Measurements from ENCODE around the gene HMX3.
"Not testable (repeated sequence)": the region's sequence is repeated elsewhere in the genome, so short reads cannot be mapped to it uniquely, and the experiment has no call there.

The HMX3 gene

DNA sequence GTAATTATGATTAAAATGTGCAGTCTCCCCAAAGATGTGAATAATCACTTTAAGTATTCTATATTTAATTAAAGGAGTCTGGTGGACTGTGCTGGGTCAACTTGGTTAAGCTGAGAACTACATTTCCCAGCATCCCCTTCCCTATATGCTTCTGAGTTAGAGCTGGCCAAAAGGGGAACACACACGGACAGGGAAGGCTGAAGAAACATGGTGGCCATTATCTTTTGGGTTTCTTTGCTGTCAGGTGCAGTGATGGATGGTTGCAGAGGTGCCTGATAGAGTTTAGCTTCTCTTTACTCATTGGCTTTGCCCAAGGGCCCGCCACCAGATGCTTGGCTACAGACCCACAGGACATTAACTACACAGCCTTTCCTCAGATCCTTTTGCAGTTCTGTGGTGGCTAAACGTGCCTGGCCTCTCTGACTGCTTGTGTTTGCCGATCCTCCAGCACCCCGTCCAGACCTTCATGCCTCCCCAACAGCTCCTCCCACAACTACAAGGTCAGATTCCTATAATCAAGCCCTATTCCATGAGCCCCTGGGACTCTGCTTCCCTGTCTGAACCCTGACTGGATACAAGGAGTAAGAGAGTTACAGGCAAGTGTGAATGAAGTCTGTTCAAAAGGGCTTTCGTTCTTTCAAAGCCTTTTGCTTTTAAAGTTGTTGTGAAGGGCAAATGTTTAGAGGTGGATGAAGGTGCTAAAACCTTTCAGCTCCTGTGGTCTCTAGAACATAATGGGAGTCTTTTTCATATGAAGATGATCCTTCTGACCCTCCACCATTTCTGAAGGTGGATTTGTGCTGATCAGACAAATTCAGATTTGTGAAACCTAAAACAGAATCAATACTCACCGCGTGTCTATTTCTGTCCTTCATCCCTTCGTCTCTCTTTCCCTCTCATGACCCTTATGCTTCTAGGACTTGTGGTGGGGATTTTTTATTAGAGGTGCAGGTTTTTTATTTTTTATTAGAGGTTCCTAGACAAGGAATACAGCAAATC lies 39.9 kb downstream of the HMX3 start:
- H3K4me1 ChIP-seq (ENCODE audit: control insufficient read depth in 2 of 2, insufficient read depth in 2 of 2, low read length in 2 of 2) = no peaks in the 10 kb centered on the region
- H3K27me3 ChIP-seq (ENCODE audit: control insufficient read depth in 2 of 2, insufficient read depth in 2 of 2, low read length in 2 of 2) = no peaks in the 10 kb centered on the region
- no peak overlapping the region for H3K4me3 ChIP-seq (ENCODE audit: low read length in 2 of 2)
- peaks cover 0 to 3% of the 10 kb centered on the region in 2 donors for H3K36me3 ChIP-seq (ENCODE audit: control insufficient read depth in 2 of 2, insufficient read depth in 2 of 2, low read length in 2 of 2)
- H3K9ac ChIP-seq (ENCODE audit: low read depth in 1 of 2, low read length in 2 of 2) = no peak overlapping the region
- H3K27ac ChIP-seq (ENCODE audit: low read depth in 2 of 2, low read length in 2 of 2) = no peak overlapping the region
- H3K9me3 ChIP-seq (ENCODE audit: control insufficient read depth in 2 of 2, low read length in 2 of 2) = no peaks in the 10 kb centered on the region

DNA sequence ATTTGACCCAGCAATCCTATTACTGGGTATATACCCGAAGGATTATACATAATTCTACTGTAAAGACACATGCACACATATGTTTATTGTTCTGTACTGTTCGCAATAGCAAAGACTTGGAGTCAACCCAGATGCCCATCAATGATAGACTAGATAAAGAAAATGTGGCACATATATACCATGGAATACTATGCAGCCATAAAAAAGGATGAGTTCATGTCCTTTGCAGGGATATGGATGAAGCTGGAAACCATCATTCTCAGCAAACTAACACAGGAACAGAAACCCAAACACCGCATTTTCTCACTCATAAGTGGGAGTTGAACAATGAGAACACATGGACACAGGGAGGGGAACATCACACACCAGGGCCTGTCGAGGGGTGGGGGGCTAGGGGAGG lies 42.6 kb downstream of the HMX3 start:
- not testable (repeated sequence) for H3K36me3 ChIP-seq (ENCODE audit: control insufficient read depth in 2 of 2, insufficient read depth in 2 of 2, low read length in 2 of 2); H3K27ac ChIP-seq (ENCODE audit: low read depth in 2 of 2, low read length in 2 of 2); H3K27me3 ChIP-seq (ENCODE audit: control insufficient read depth in 2 of 2, insufficient read depth in 2 of 2, low read length in 2 of 2); H3K9me3 ChIP-seq (ENCODE audit: control insufficient read depth in 2 of 2, low read length in 2 of 2); H3K9ac ChIP-seq (ENCODE audit: low read depth in 1 of 2, low read length in 2 of 2); H3K4me1 ChIP-seq (ENCODE audit: control insufficient read depth in 2 of 2, insufficient read depth in 2 of 2, low read length in 2 of 2); H3K4me3 ChIP-seq (ENCODE audit: low read length in 2 of 2)

DNA sequence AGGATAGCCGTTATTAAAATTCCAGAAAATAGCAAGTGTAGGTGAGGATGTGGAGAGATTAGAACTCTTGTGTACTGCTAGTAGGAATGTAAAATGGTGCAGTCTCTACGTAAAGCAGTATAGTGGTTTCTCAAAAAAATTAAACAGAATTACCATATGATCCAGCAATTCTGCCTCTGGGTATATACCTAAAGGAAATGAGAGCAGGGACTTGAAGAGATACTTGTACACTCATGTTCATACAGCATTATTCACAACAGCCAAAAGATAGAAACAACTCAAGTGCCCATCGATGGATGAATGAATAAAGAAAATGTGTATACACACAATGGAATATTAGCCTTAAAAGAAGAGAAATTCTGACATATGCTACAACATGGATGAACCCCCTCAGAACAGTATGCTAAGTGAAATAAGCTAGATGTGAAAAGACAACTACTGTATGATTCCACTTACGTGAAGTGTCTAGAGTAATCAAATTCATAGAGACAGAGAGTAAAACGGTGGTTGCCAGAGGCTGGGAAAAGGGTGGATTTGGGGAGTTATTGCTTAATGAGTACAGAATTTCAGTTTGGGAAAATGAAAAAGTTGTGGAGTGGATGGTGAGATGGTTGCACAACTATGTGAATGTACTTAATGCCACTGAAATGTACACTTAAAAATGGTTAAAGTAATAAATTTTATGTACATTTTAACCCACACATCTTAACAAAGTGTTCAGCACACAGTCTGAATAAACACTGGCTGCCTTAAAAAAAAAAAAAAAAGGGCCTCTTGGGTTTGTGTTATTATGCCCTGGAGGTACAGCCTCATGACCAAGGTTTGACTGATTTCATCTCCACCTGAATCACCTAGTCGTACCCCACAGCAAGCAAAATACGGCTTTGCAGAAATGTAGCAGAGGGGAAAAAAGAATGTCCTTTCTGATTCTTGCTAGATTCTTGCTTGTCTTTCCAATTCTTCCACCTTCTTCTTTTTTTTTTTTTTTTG lies 44.6 kb downstream of the HMX3 start:
- no peak overlapping the region for H3K9ac ChIP-seq (ENCODE audit: low read depth in 1 of 2, low read length in 2 of 2)
- no peak overlapping the region for H3K4me3 ChIP-seq (ENCODE audit: low read length in 2 of 2)
- H3K9me3 ChIP-seq (ENCODE audit: control insufficient read depth in 2 of 2, low read length in 2 of 2) = peaks cover 0 to 2% of the 10 kb centered on the region in 2 donors
- no peak overlapping the region for H3K27ac ChIP-seq (ENCODE audit: low read depth in 2 of 2, low read length in 2 of 2)
- H3K4me1 ChIP-seq (ENCODE audit: control insufficient read depth in 2 of 2, insufficient read depth in 2 of 2, low read length in 2 of 2) = no peaks in the 10 kb centered on the region
- H3K27me3 ChIP-seq (ENCODE audit: control insufficient read depth in 2 of 2, insufficient read depth in 2 of 2, low read length in 2 of 2) = no peaks in the 10 kb centered on the region
- no peaks in the 10 kb centered on the region for H3K36me3 ChIP-seq (ENCODE audit: control insufficient read depth in 2 of 2, insufficient read depth in 2 of 2, low read length in 2 of 2)

DNA sequence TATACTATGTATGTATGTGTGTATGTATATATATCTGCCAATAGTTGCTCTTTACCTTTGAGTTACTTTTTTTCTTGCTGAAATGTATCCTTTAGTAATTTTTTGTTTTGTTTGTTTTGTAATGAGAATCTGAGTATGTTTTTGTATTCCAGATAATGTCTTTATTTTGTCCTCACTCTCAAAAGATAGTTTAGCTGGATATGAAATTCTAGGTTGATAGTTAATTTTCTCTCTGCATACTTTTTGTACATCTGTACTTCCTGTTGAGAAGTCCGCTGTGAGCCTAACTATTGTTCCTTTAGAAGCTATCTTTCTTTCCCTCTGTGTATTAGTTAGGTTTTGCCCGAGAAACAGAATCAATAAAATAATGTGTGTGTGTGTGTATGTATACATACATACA lies 48.0 kb downstream of the HMX3 start:
- H3K9me3 ChIP-seq (ENCODE audit: control insufficient read depth in 2 of 2, low read length in 2 of 2) = peaks cover 2 to 3% of the 10 kb centered on the region in 2 donors
- H3K27me3 ChIP-seq (ENCODE audit: control insufficient read depth in 2 of 2, insufficient read depth in 2 of 2, low read length in 2 of 2) = no peaks in the 10 kb centered on the region
- H3K36me3 ChIP-seq (ENCODE audit: control insufficient read depth in 2 of 2, insufficient read depth in 2 of 2, low read length in 2 of 2) = peaks cover 0 to 3% of the 10 kb centered on the region in 2 donors
- H3K4me1 ChIP-seq (ENCODE audit: control insufficient read depth in 2 of 2, insufficient read depth in 2 of 2, low read length in 2 of 2) = no peaks in the 10 kb centered on the region
- no peak overlapping the region for H3K9ac ChIP-seq (ENCODE audit: low read depth in 1 of 2, low read length in 2 of 2)
- no peak overlapping the region for H3K27ac ChIP-seq (ENCODE audit: low read depth in 2 of 2, low read length in 2 of 2)
- no peak overlapping the region for H3K4me3 ChIP-seq (ENCODE audit: low read length in 2 of 2)

DNA sequence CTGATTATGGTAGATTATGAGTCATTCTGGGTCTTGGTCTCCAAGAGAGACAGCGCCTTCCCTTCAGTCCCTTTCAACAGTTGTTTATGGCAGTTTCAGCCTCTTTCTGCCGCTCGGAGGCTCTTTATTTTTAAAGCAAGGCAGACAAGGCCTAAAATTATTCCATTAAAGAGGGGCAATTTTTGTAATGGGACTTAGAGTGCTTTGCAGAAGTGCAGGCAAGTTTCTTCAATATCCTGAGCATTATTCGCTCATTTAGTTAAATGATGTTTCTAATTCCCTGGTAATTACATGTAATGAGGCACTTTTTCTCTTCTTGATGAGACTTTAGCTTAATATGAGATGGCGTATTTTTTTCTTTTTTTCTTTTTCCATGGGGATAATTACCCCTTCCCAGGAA lies 52.0 kb downstream of the HMX3 start:
- Histone ChIP-seq H3K9me3 (ENCODE audit: control insufficient read depth in 2 of 2, low read length in 2 of 2) (peaks cover 2 to 3% of the 10 kb centered on the region in 2 donors), H3K4me1 (ENCODE audit: control insufficient read depth in 2 of 2, insufficient read depth in 2 of 2, low read length in 2 of 2) (no peaks in the 10 kb centered on the region), H3K27me3 (ENCODE audit: control insufficient read depth in 2 of 2, insufficient read depth in 2 of 2, low read length in 2 of 2) (no peaks in the 10 kb centered on the region), H3K9ac (ENCODE audit: low read depth in 1 of 2, low read length in 2 of 2) (no peak overlapping the region), H3K27ac (ENCODE audit: low read depth in 2 of 2, low read length in 2 of 2) (no peak overlapping the region), H3K4me3 (ENCODE audit: low read length in 2 of 2) (no peak overlapping the region), H3K36me3 (ENCODE audit: control insufficient read depth in 2 of 2, insufficient read depth in 2 of 2, low read length in 2 of 2) (peaks cover 3 to 5% of the 10 kb centered on the region in 2 donors)

Data from mucosa of rectum (tissue), 2 donors.